Neural cell (in vitro differentiated cells): ENCODE results near the gene FOSL2. TPM values are rescaled to one million over a fixed set of nuclear protein-coding genes. Genes with fewer than 3 reads are reported as not detected.

Experiments
- H2AFZ ChIP-seq: fragments of 200-600, 300-800 bp; sonication (generic), shearing (Covaris generic); 2 replicates; pipeline ENCODE4 v1.6.0; 2014; ENCODE audit warnings: low read depth, mild to moderate bottlenecking, antibody characterized with exemption, low read length, moderate library complexity
- H3F3A ChIP-seq: fragments of 200-600 bp; shearing (Covaris generic); 2 replicates; pipeline ENCODE4 v1.6.1; 2016; ENCODE audit warnings: mild to moderate bottlenecking, moderate library complexity, mixed read lengths, antibody characterized with exemption, low read length; ENCODE audit not compliant: insufficient read depth, poor library complexity, severe bottlenecking
- H3K27ac ChIP-seq: fragments of 200-600, 300-800 bp; sonication (generic), shearing (Covaris generic); 2 replicates; pipeline ENCODE4 v1.5.1; 2014; ENCODE audit warnings: mild to moderate bottlenecking, low read length, moderate library complexity
- H3K27me3 ChIP-seq: fragments of 300-800, 200-600 bp; sonication (generic), shearing (Covaris generic); 2 replicates; pipeline ENCODE4 v1.6.0; 2014; ENCODE audit warnings: mild to moderate bottlenecking, low read depth, low read length, moderate library complexity; ENCODE audit not compliant: insufficient read depth
- H3K36me3 ChIP-seq: fragments of 300-800, 200-600 bp; sonication (generic), shearing (Covaris generic); 2 replicates; pipeline ENCODE4 v1.5.1; 2014; ENCODE audit warnings: mild to moderate bottlenecking, antibody characterized with exemption, low read length, moderate library complexity; ENCODE audit not compliant: insufficient read depth
- H3K4me2 ChIP-seq: fragments of 300-800, 200-600 bp; sonication (generic), shearing (Covaris generic); 2 replicates; pipeline ENCODE4 v1.6.0; 2014; ENCODE audit warnings: mild to moderate bottlenecking, low read length
- H3K4me3 ChIP-seq: fragments of 300-800, 200-600 bp; sonication (generic), shearing (Covaris generic); 2 replicates; pipeline ENCODE4 v1.5.1; 2014; ENCODE audit warnings: mild to moderate bottlenecking, low read length, moderate library complexity
- H3K79me2 ChIP-seq: fragments of 200-600 bp; shearing (Covaris generic); replicated peaks from 2 replicates; pipeline ENCODE4 v1.6.0; 2014; ENCODE audit warnings: mild to moderate bottlenecking, low read length, moderate library complexity; ENCODE audit not compliant: insufficient read depth
- H3K9ac ChIP-seq: fragments of 300-800, 200-600 bp; sonication (generic), shearing (Covaris generic); 2 replicates; pipeline ENCODE4 v1.6.1; 2016; ENCODE audit warnings: mild to moderate bottlenecking, low read length, mixed read lengths
- H3K9me2 ChIP-seq: fragments of 200-600 bp; shearing (Covaris generic); 2 replicates; pipeline ENCODE4 v1.6.1; 2016; ENCODE audit warnings: mild to moderate bottlenecking, low read length, mixed read lengths; ENCODE audit not compliant: insufficient read depth
- H3K9me3 ChIP-seq: fragments of 200-600, 300-800 bp; sonication (generic), shearing (Covaris generic); 2 replicates; pipeline ENCODE4 v1.6.1; 2016; ENCODE audit warnings: mild to moderate bottlenecking, mixed run types, low read length, moderate library complexity, mixed read lengths
- H4K20me1 ChIP-seq: fragments of 200-600 bp; shearing (Covaris generic); 2 replicates; pipeline ENCODE4 v1.6.1; 2016; ENCODE audit warnings: mild to moderate bottlenecking, mixed run types; ENCODE audit not compliant: insufficient read depth
- EP300 ChIP-seq: fragments of 450-650 bp; conservative IDR thresholded peaks from 2 replicates; pipeline ENCODE4 v1.6.1; 2014; ENCODE audit warnings: antibody characterized with exemption, mild to moderate bottlenecking, moderate library complexity; ENCODE audit not compliant: poor library complexity, severe bottlenecking
- EZH2 ChIP-seq: fragments of 200-600, 300-800 bp; shearing (Covaris generic), sonication (generic); IDR thresholded peaks from 2 replicates; pipeline ENCODE4 v1.6.1; 2014; ENCODE audit warnings: antibody characterized with exemption, low read length, borderline replicate concordance, mild to moderate bottlenecking; ENCODE audit not compliant: insufficient read depth, poor library complexity, severe bottlenecking
- MXI1 ChIP-seq: fragments of 450-650 bp; conservative IDR thresholded peaks from 2 replicates; pipeline ENCODE4 v1.6.1; 2014; ENCODE audit warnings: antibody characterized with exemption, mild to moderate bottlenecking; ENCODE audit not compliant: poor library complexity, severe bottlenecking
- POLR2AphosphoS5 ChIP-seq: IDR thresholded peaks from 2 replicates; pipeline ENCODE4 v1.6.1; 2012
- RAD21 ChIP-seq: fragments of 450-650 bp; conservative IDR thresholded peaks from 2 replicates; pipeline ENCODE4 v1.6.1; 2014; ENCODE audit warnings: antibody characterized with exemption, mild to moderate bottlenecking, moderate library complexity
- SMC3 ChIP-seq: fragments of 450-650 bp; conservative IDR thresholded peaks from 2 replicates; pipeline ENCODE4 v1.6.1; 2014; ENCODE audit warnings: antibody characterized with exemption, mild to moderate bottlenecking, moderate library complexity; ENCODE audit not compliant: poor library complexity
- TAF1 ChIP-seq: IDR thresholded peaks from 2 replicates; pipeline ENCODE4 v1.6.1; 2012; ENCODE audit warnings: low read depth
- polyA plus RNA-seq: library from polyadenylated mRNA; depleted of rRNA; stranded (reverse); fragments of >200 nt; gene quantifications from 2 replicates; pipeline ENCODE4 v1.2.3, GENCODE V29; 2014
- TF ChIP-seq, protein P1 (sequence below): IDR thresholded peaks from 2 replicates; pipeline ENCODE4 v1.6.1; 2012; ENCODE audit warnings: borderline replicate concordance
- TF ChIP-seq, protein P2 (sequence below): fragments of 450-650 bp; IDR thresholded peaks from 2 replicates; pipeline ENCODE4 v1.5.1; 2014; ENCODE audit warnings: antibody characterized with exemption, mild to moderate bottlenecking, moderate library complexity; ENCODE audit not compliant: poor library complexity, severe bottlenecking

The FOSL2 gene
- polyA plus RNA-seq, 1 donor from 2014 or later: 2.8 TPM

DNA sequence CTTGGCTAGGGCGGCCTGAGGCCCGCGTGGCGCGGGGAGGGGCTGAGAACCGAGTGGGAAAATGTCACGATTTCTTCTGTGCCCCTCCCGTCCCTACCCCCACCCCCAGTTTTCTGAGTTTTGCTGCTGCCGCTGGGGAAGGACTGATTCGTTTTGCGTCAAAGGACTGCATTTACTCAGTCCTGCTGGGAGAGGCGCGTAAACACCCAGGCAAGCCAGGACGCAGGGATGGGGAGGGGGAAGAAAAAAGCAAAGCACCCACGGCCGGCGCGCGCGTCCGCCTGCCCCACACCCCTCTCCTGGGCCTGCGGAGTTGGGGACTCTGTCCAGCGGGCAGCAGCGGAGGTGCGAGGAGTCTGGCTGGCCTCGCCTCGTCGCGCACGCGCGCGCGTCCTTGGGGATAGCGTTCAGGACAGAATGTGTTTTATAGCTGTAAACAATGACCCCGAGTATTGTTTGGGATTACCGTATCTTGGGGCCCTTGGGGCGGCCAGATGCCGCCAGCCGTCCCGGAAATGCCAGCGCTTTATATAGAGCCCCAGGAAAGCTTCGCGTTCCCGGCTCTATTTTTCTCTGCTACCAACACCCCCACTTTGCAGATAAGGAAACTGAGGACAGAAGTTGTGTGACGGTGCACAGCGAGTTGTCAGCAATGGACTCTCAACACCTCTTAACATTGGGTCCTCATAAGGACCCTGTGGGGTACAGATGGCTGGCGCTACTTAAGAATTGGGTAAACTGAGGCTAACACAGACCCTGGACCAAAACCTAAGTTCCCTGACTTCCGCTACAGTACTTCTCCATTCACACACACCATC is 1.7 kb upstream of the FOSL2 start:
- H2AFZ ChIP-seq: peak overlapping the region; percentile 15
- peaks cover 14% of the 10 kb centered on the region for H3K27me3 ChIP-seq
- H3K79me2 ChIP-seq: no peaks in the 10 kb centered on the region
- H3K4me2 ChIP-seq: peak overlapping the region; percentile 82
- no peaks in the 10 kb centered on the region for H3K36me3 ChIP-seq
- no peaks in the 10 kb centered on the region for H3K9me2 ChIP-seq
- peak overlapping the region; percentile 85 for H3K4me3 ChIP-seq
- TF ChIP-seq RAD21 (no peak), TAF1 (no peak), POLR2AphosphoS5 (no peak), EP300 (no peak), MXI1 (no peak), EZH2 (no peak), SMC3 (no peak)
- TF ChIP-seq, protein P1, sequence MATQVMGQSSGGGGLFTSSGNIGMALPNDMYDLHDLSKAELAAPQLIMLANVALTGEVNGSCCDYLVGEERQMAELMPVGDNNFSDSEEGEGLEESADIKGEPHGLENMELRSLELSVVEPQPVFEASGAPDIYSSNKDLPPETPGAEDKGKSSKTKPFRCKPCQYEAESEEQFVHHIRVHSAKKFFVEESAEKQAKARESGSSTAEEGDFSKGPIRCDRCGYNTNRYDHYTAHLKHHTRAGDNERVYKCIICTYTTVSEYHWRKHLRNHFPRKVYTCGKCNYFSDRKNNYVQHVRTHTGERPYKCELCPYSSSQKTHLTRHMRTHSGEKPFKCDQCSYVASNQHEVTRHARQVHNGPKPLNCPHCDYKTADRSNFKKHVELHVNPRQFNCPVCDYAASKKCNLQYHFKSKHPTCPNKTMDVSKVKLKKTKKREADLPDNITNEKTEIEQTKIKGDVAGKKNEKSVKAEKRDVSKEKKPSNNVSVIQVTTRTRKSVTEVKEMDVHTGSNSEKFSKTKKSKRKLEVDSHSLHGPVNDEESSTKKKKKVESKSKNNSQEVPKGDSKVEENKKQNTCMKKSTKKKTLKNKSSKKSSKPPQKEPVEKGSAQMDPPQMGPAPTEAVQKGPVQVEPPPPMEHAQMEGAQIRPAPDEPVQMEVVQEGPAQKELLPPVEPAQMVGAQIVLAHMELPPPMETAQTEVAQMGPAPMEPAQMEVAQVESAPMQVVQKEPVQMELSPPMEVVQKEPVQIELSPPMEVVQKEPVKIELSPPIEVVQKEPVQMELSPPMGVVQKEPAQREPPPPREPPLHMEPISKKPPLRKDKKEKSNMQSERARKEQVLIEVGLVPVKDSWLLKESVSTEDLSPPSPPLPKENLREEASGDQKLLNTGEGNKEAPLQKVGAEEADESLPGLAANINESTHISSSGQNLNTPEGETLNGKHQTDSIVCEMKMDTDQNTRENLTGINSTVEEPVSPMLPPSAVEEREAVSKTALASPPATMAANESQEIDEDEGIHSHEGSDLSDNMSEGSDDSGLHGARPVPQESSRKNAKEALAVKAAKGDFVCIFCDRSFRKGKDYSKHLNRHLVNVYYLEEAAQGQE: no peak
- TF ChIP-seq, protein P2, sequence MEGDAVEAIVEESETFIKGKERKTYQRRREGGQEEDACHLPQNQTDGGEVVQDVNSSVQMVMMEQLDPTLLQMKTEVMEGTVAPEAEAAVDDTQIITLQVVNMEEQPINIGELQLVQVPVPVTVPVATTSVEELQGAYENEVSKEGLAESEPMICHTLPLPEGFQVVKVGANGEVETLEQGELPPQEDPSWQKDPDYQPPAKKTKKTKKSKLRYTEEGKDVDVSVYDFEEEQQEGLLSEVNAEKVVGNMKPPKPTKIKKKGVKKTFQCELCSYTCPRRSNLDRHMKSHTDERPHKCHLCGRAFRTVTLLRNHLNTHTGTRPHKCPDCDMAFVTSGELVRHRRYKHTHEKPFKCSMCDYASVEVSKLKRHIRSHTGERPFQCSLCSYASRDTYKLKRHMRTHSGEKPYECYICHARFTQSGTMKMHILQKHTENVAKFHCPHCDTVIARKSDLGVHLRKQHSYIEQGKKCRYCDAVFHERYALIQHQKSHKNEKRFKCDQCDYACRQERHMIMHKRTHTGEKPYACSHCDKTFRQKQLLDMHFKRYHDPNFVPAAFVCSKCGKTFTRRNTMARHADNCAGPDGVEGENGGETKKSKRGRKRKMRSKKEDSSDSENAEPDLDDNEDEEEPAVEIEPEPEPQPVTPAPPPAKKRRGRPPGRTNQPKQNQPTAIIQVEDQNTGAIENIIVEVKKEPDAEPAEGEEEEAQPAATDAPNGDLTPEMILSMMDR: no peak
- H4K20me1 ChIP-seq: no peaks in the 10 kb centered on the region
- H3K9me3 ChIP-seq: no peaks in the 10 kb centered on the region
- H3F3A ChIP-seq: no peaks in the 10 kb centered on the region
- H3K27ac ChIP-seq: peak overlapping the region; percentile 79
- H3K9ac ChIP-seq: peak overlapping the region; percentile 84

DNA sequence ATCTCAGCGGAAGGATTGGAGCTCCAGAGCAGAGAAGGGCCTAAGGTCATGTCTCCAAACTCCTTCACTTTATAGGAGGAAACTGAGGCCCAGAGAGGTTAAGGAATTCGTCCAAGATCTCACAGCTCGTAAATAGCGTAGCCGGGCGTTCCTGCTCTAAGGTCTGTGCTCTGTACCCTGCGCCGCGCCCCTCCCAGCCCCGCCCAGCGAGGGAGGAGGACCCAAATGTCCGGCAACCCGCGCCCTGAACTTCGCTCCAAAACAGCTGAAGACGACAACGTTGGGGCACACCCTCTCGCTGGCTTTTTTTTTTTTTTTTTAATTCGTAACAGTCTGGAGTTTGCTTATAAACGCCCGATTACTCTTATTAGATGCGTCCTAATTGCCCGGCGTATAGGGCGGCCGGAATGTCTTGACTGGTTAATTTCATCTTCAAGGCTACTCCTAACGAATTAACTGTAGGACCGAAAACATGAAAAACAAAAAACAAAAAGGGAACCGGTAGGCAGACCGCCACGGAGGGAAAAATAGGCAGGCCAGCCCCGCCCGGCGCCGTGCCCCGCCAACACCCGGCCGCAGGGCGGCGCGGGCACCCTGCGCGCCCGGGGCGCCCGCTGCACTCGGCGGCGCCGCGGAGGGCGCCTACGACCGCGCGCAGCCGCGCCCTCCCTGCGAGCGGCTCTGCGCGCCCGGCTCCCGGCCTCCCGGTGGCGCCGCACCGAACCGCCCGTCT is 928 bp upstream of the FOSL2 start:
- Histone ChIP-seq H3K27ac (peak overlapping the region; percentile 84), H3K79me2 (no peaks in the 10 kb centered on the region), H3K36me3 (no peaks in the 10 kb centered on the region), H3K9ac (peak overlapping the region; percentile 84), H3K4me3 (peak overlapping the region; percentile 85), H4K20me1 (no peaks in the 10 kb centered on the region), H3K4me2 (peak overlapping the region; percentile 82), H3K9me2 (no peaks in the 10 kb centered on the region), H2AFZ (no peak overlapping the region), H3K27me3 (peaks cover 14% of the 10 kb centered on the region), H3K9me3 (no peaks in the 10 kb centered on the region), H3F3A (no peaks in the 10 kb centered on the region)
- TF ChIP-seq, protein P2: no peak
- TF ChIP-seq, protein P1: peak; percentile 2
